AG04450 (cell line): Measurements from ENCODE around the gene ADGRV1. TPM values are rescaled to one million over a fixed set of nuclear protein-coding genes. Genes with fewer than 3 reads are reported as not detected.

ENCODE experiments used
- CTCF ChIA-PET: fragments of 300-600, 350-600 bp; formaldehyde crosslinking; extraction: SDS; loops from one replicate; lab custom pipeline; 2022; ENCODE audit warnings: antibody characterized with exemption, inconsistent platforms; lab: Charles Lee
- POLR2A ChIA-PET: fragments of 350-600 bp; formaldehyde crosslinking; extraction: SDS; loops from one replicate; lab custom pipeline; 2021; ENCODE audit warnings: antibody characterized with exemption, inconsistent platforms; lab: Yijun Ruan, JAX
- DNase-seq: peaks from one replicate; pipeline ENCODE4 v3.0.0-alpha.2; 2011; ENCODE audit warnings: low read depth, low spot score
- H3K27ac ChIP-seq: one replicate; pipeline ENCODE4 v1.5.1; 2012; ENCODE audit warnings: low read depth, low read length, control low read depth
- H3K27me3 ChIP-seq: one replicate; pipeline ENCODE4 v1.6.0; 2012; ENCODE audit warnings: low read length; ENCODE audit not compliant: control insufficient read depth, insufficient read depth
- H3K4me3 ChIP-seq: 2 replicates; pipeline ENCODE4 v1.5.1; 2011; ENCODE audit warnings: mild to moderate bottlenecking, low read depth, low read length, control low read depth
- H3K9me3 ChIP-seq: 2 replicates; pipeline ENCODE4 v1.5.1; 2012; ENCODE audit warnings: low read length; ENCODE audit not compliant: control insufficient read depth, insufficient read depth
- CTCF ChIP-seq: IDR thresholded peaks from 2 replicates; pipeline ENCODE4 v1.5.1; 2011; ENCODE audit warnings: low read depth, low read length, control low read depth, inconsistent platforms
- polyA plus RNA-seq: library from polyadenylated mRNA; depleted of rRNA; stranded (reverse); fragments of >200 nt; gene quantifications from 2 replicates; pipeline ENCODE4 v1.2.3, GENCODE V29; 2011

Gene ADGRV1
- polyA plus RNA-seq, 1 experiment: 0.06 TPM

- CTCF ChIA-PET: interaction anchor here (2.7 kb wide), 1 partner anchor 266 kb away, joined by 11 read pairs; no protein-coding TSS in a partner anchor
- Histone ChIP-seq H3K27me3 (no peaks in the 10 kb centered on the region), H3K4me3 (no peak overlapping the region), H3K9me3 (no peaks in the 10 kb centered on the region), H3K27ac (no peak overlapping the region)
- DNase-seq: no peak
- POLR2A ChIA-PET: interaction anchor here (0.6 kb wide), 1 partner anchor 262 kb away, joined by 9 read pairs; no protein-coding TSS in a partner anchor
- TF ChIP-seq CTCF: no peak
These were observed 560.2 kb downstream of the ADGRV1 start for GRCh38 chr5:91118796-91119195.

GRCh38 chr5:91119217-91119616 lies 560.6 kb downstream of the ADGRV1 start:
- Histone ChIP-seq H3K4me3 (no peak overlapping the region), H3K27ac (no peak overlapping the region), H3K27me3 (no peaks in the 10 kb centered on the region), H3K9me3 (no peaks in the 10 kb centered on the region)
- ChIA-PET POLR2A (no interaction called here), CTCF (interaction anchor here (1.5 to 2.7 kb wide), 2 partner anchors 266 to 300 kb away, joined by 4 to 11 read pairs; no protein-coding TSS in a partner anchor)
- no peak for DNase-seq
- no peak for TF ChIP-seq CTCF

- no peak overlapping the region for H3K27ac ChIP-seq
- H3K4me3 ChIP-seq: no peak overlapping the region
- TF ChIP-seq CTCF: no peak
- ChIA-PET CTCF (interaction anchor here (1.5 to 2.7 kb wide), 2 partner anchors 265 to 299 kb away, joined by 4 to 11 read pairs; no protein-coding TSS in a partner anchor), POLR2A (no interaction called here)
- no peak for DNase-seq
- no peaks in the 10 kb centered on the region for H3K9me3 ChIP-seq
- no peaks in the 10 kb centered on the region for H3K27me3 ChIP-seq
These were observed 561.6 kb downstream of the ADGRV1 start for GRCh38 chr5:91119981-91120850.

GRCh38 chr5:91121347-91121993 lies 562.9 kb downstream of the ADGRV1 start:
- POLR2A ChIA-PET: no interaction called here
- Histone ChIP-seq H3K9me3 (no peaks in the 10 kb centered on the region), H3K27ac (no peak overlapping the region), H3K27me3 (no peaks in the 10 kb centered on the region), H3K4me3 (no peak overlapping the region)
- no peak for TF ChIP-seq CTCF
- no peak for DNase-seq
- CTCF ChIA-PET: no interaction called here
